Natural killer cell (primary cell): ENCODE results near the gene LTF. TPM values are rescaled to one million over a fixed set of nuclear protein-coding genes. Genes with fewer than 3 reads are reported as not detected.
A peak's percentile ranks its signal among the peaks of the same experiment; 100 is the strongest.

ENCODE experiments used
- ATAC-seq, 3 donors: fragments of 150-1000 bp in 2 of 3; fragments of 200-7000 bp in 1 of 3; cut with Tn5 transposase; 1 replicate in 1 of 3; 2 replicates in 2 of 3; pipeline ENCODE4 v1.10.0; 2021; ENCODE audit warnings: mild to moderate bottlenecking in 2 of 3, moderate library complexity in 2 of 3
- DNase-seq, 2 donors: peaks; one replicate each; pipeline versions ENCODE4 v3.0.0 to v3.0.0-alpha.2; 2013 to 2021; ENCODE audit warnings: mixed read lengths in 1 of 2
- H3K27ac ChIP-seq: one replicate; pipeline ENCODE4 v1.5.1; 2013; ENCODE audit warnings: mild to moderate bottlenecking, low read length
- H3K27me3 ChIP-seq: one replicate; pipeline ENCODE4 v1.6.1; 2013; ENCODE audit warnings: low read length; ENCODE audit not compliant: control insufficient read depth, insufficient read depth
- H3K36me3 ChIP-seq: one replicate; pipeline ENCODE4 v1.6.1; 2013; ENCODE audit warnings: low read length; ENCODE audit not compliant: control insufficient read depth, insufficient read depth
- H3K4me1 ChIP-seq: one replicate; pipeline ENCODE4 v1.6.1; 2013; ENCODE audit warnings: low read length; ENCODE audit not compliant: control insufficient read depth, insufficient read depth
- H3K4me3 ChIP-seq: one replicate; pipeline ENCODE4 v1.5.1; 2013; ENCODE audit warnings: low read length
- H3K9me3 ChIP-seq: one replicate; pipeline ENCODE4 v1.6.1; 2013; ENCODE audit warnings: low read length; ENCODE audit not compliant: control insufficient read depth, insufficient read depth
- H3K27ac Mint-ChIP-seq, 2 donors: one replicate each; pipeline ENCODE4 v1.8.0; 2022; ENCODE audit warnings: mild to moderate bottlenecking in 2 of 2, mixed read lengths in 2 of 2, moderate library complexity in 1 of 2
- H3K27me3 Mint-ChIP-seq, 2 donors: one replicate each; pipeline ENCODE4 v1.8.0; 2022; ENCODE audit warnings: low read depth in 2 of 2, mixed read lengths in 2 of 2
- H3K36me3 Mint-ChIP-seq: one replicate; pipeline ENCODE4 v1.8.0; 2022; ENCODE audit warnings: mixed read lengths
- H3K4me1 Mint-ChIP-seq, 2 donors: one replicate each; pipeline ENCODE4 v1.8.0; 2022; ENCODE audit warnings: mixed read lengths in 2 of 2
- H3K4me3 Mint-ChIP-seq: one replicate; pipeline ENCODE4 v1.8.0; 2022; ENCODE audit warnings: mild to moderate bottlenecking, moderate library complexity, mixed read lengths
- H3K9me3 Mint-ChIP-seq, 2 donors: one replicate each; pipeline ENCODE4 v1.8.0; 2022; ENCODE audit warnings: mixed read lengths in 2 of 2
- CTCF ChIP-seq: fragments of 200-600 bp; IDR thresholded peaks from one replicate; pipeline ENCODE4 v1.8.0; 2022; ENCODE audit warnings: antibody characterized with exemption
- WGBS: methylation state at CpG from one replicate; pipeline ENCODE4 v1.1.7; 2013; ENCODE audit warnings: missing lambda C conversion rate; ENCODE audit not compliant: insufficient coverage; 5-methylcytosine and 5-hydroxymethylcytosine counted together
- intact Hi-C: fragments of 100-400 bp; cut with micrococcal nuclease; formaldehyde crosslinking; loops from one replicate; pipeline ENCODE4 v1.14.2; 2022
- total RNA-seq, 4 donors: library from RNA; stranded (reverse); fragments of 120-200 nt in 1 of 4; gene quantifications; one replicate each; pipeline versions ENCODE4 v1.2.3 to v1.2.4, GENCODE V29; 2013 to 2022

Gene LTF
- total RNA-seq, 3 donors from 2014 or later (not counting 1 experiment from before 2014, with no cell fraction given): 1.0 to 1.1 TPM; not detected in 1

GRCh38 chr3:46440531-46441294, 24.0 kb downstream of the LTF start:
- Histone ChIP-seq H3K9me3 (no peaks in the 10 kb centered on the region), H3K27ac (no peak overlapping the region), H3K27me3 (no peaks in the 10 kb centered on the region), H3K36me3 (no peaks in the 10 kb centered on the region), H3K4me1 (peaks cover 9% of the 10 kb centered on the region), H3K4me3 (no peak overlapping the region)
- 69% methylated on average over 1 of the region's 4 CpGs for WGBS
- peaks cover 26% of the 10 kb centered on the region in 2 donors for H3K4me1 Mint-ChIP-seq
- ATAC-seq (peak; percentile 87 to 90 (median 88)), DNase-seq (peak in 1 of 2 donors; percentile 73)
- peak overlapping the region; percentile 68 to 75 for H3K27ac Mint-ChIP-seq
- H3K27me3 Mint-ChIP-seq: peaks cover 0 to 2% of the 10 kb centered on the region in 2 donors
- TF ChIP-seq CTCF: no peak
- intact Hi-C loops: loop anchor here (5.0 kb wide), 2 partner anchors 233 to 343 kb away; partner anchors contain the start of gene CCR1
- no peaks in the 10 kb centered on the region for H3K9me3 Mint-ChIP-seq
- H3K4me3 Mint-ChIP-seq: peak overlapping the region; percentile 65
- H3K36me3 Mint-ChIP-seq: no peaks in the 10 kb centered on the region

- peaks cover 0 to 2% of the 10 kb centered on the region in 2 donors for H3K27me3 Mint-ChIP-seq
- no peaks in the 10 kb centered on the region for H3K9me3 ChIP-seq
- H3K4me3 Mint-ChIP-seq: no peak overlapping the region
- H3K4me1 Mint-ChIP-seq: peaks cover 26% of the 10 kb centered on the region in 2 donors
- no peaks in the 10 kb centered on the region for H3K9me3 Mint-ChIP-seq
- DNase-seq (no peak), ATAC-seq (no peak)
- intact Hi-C loops: loop anchor here (5.0 kb wide), 1 partner anchor 162 kb away; no protein-coding TSS in a partner anchor
- TF ChIP-seq CTCF: no peak
- H3K36me3 Mint-ChIP-seq: no peaks in the 10 kb centered on the region
- H3K4me3 ChIP-seq: no peak overlapping the region
- 83% methylated on average over 3 of the region's 3 CpGs for WGBS
- peaks cover 9% of the 10 kb centered on the region for H3K4me1 ChIP-seq
- H3K36me3 ChIP-seq: no peaks in the 10 kb centered on the region
- H3K27me3 ChIP-seq: no peaks in the 10 kb centered on the region
- H3K27ac Mint-ChIP-seq: no peak overlapping the region
- no peak overlapping the region for H3K27ac ChIP-seq
Measured at GRCh38 chr3:46438831-46439230, 25.9 kb downstream of the LTF start.

DNA sequence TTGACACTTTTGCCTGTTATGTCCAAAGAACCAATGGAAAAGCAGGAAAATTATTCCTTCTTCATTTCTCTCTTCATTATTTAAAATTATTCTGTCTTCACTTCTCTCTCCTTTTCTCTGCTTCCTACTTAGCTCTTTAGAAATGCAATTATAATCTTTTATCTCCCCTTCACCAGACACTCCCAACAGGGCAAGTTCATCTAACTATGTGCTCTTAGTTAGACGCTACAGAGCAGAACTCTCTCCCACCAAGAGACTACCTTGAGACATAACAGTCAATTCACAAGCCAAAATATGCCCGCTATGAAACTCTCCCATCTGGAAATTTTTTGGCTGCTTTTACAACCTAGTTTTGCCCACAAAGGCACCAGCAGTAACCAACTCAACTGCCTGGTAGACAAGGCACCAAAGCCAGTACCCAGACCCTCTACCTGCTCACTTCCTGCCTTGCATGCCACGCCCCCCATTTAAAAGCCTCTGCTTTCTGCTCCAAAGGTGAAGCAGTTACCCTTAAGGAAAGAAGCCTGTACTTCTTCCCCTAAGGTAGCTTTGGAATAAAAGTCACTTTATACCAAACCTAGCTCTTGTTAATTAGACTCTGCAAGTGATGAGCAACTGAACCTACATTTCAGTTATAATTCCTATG, 29.5 kb downstream of the LTF start:
- H3K9me3 Mint-ChIP-seq: peaks cover 5 to 6% of the 10 kb centered on the region in 2 donors
- no peaks in the 10 kb centered on the region for H3K4me1 ChIP-seq
- H3K36me3 Mint-ChIP-seq: peaks cover 8% of the 10 kb centered on the region
- H3K36me3 ChIP-seq: no peaks in the 10 kb centered on the region
- H3K27ac ChIP-seq: no peak overlapping the region
- no peaks in the 10 kb centered on the region for H3K9me3 ChIP-seq
- intact Hi-C loops: loop anchor here (5.0 kb wide), 1 partner anchor 158 kb away; no protein-coding TSS in a partner anchor
- H3K4me1 Mint-ChIP-seq: no peaks in the 10 kb centered on the region
- DNase-seq: no peak
- no peaks in the 10 kb centered on the region for H3K27me3 ChIP-seq
- no peak overlapping the region for H3K4me3 ChIP-seq
- TF ChIP-seq CTCF: no peak
- peaks cover 0 to 5% of the 10 kb centered on the region in 2 donors for H3K27me3 Mint-ChIP-seq
- H3K27ac Mint-ChIP-seq: no peak overlapping the region
- no peak overlapping the region for H3K4me3 Mint-ChIP-seq
- 94% methylated on average over 3 of the region's 3 CpGs for WGBS
- no peak for ATAC-seq
